Measurements from ENCODE around the gene ABCB8. TPM values are rescaled to one million over a fixed set of nuclear protein-coding genes. Genes with fewer than 3 reads are reported as not detected.

Gene ABCB8
- total and polyA plus RNA-seq, 9 of the 15 experiments (the other 6 are each of a cell fraction or from before 2014, with no cell fraction given) = 7.6 to 106 (median 36.3) TPM

DNA sequence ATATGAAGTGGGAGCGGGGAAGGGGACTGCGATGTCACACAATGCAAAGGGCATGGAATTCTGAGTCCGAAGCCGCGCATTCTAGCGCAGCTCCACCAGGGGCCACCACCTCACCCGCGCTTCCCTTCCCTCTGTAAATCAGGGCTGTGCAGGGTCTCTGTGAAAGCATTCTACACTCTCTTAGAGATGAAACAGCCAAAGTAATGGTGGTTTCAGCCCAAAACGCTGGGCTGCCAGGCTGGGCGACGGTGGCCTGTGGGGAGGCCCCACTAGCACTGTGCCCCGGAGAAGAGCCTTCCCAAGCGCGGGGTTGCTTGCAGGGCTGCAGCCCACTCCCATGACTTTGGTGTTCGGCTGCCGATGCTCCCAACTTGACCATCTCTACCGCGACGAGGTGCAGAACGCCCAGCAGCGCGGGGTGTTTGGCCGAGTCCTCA, 15.3 kb upstream of the ABCB8 start (continued):
- TF ChIP-seq, protein P1, sequence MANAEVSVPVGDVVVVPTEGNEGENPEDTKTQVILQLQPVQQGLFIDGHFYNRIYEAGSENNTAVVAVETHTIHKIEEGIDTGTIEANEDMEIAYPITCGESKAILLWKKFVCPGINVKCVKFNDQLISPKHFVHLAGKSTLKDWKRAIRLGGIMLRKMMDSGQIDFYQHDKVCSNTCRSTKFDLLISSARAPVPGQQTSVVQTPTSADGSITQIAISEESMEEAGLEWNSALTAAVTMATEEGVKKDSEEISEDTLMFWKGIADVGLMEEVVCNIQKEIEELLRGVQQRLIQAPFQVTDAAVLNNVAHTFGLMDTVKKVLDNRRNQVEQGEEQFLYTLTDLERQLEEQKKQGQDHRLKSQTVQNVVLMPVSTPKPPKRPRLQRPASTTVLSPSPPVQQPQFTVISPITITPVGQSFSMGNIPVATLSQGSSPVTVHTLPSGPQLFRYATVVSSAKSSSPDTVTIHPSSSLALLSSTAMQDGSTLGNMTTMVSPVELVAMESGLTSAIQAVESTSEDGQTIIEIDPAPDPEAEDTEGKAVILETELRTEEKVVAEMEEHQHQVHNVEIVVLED (CRISPR knock-in tag; IDR thresholded peaks at IDR 0.05) = no peak
- TF ChIP-seq TEAD4 (IDR thresholded peaks at IDR 0.05; ENCODE audit: low read length) (peak; percentile 43; the same call in 1 of the 2 replicates), TEAD4 (CRISPR knock-in tag; IDR thresholded peaks at IDR 0.05; ENCODE audit: borderline replicate concordance) (no peak), ZNF592 (IDR thresholded peaks at IDR 0.05) (no peak), ZNF431 (CRISPR knock-in tag; IDR thresholded peaks at IDR 0.05) (no peak), SNIP1 (IDR thresholded peaks at IDR 0.05; ENCODE audit: low read depth) (no peak), ZNF282 (CRISPR knock-in tag; IDR thresholded peaks at IDR 0.05) (no peak), CBFB (CRISPR knock-in tag; IDR thresholded peaks at IDR 0.05) (no peak), RBM17 (IDR thresholded peaks at IDR 0.05; ENCODE audit: borderline replicate concordance, low read depth, low read length) (no peak)

Data from K562 (cell line).